ENCODE measurements around the gene DOCK4.

Gene DOCK4

GRCh38 chr7:112190120-112190519, 16.1 kb downstream of the DOCK4 start:
- no peak overlapping the region for H3K4me3 ChIP-seq (ENCODE audit: low read depth, low read length)
- no peak for TF ChIP-seq CTCF (IDR thresholded peaks at IDR 0.05; ENCODE audit: low read depth, low read length)

- no peak for TF ChIP-seq CTCF (IDR thresholded peaks at IDR 0.05; ENCODE audit: low read depth, low read length)
- H3K4me3 ChIP-seq (ENCODE audit: low read depth, low read length) = no peak overlapping the region
Measured at GRCh38 chr7:112189691-112190090, 16.5 kb downstream of the DOCK4 start.

GRCh38 chr7:112188257-112188656, 17.9 kb downstream of the DOCK4 start:
- TF ChIP-seq CTCF (IDR thresholded peaks at IDR 0.05; ENCODE audit: low read depth, low read length) = no peak
- no peak overlapping the region for H3K4me3 ChIP-seq (ENCODE audit: low read depth, low read length)

GRCh38 chr7:112186300-112186699, 19.9 kb downstream of the DOCK4 start:
- TF ChIP-seq CTCF (IDR thresholded peaks at IDR 0.05; ENCODE audit: low read depth, low read length) = no peak
- no peak overlapping the region for H3K4me3 ChIP-seq (ENCODE audit: low read depth, low read length)

GRCh38 chr7:112185005-112185834, 21.0 kb downstream of the DOCK4 start:
- no peak overlapping the region for H3K4me3 ChIP-seq (ENCODE audit: low read depth, low read length)
- TF ChIP-seq CTCF (IDR thresholded peaks at IDR 0.05; ENCODE audit: low read depth, low read length) = no peak

GRCh38 chr7:112184455-112184854, 21.7 kb downstream of the DOCK4 start:
- TF ChIP-seq CTCF (IDR thresholded peaks at IDR 0.05; ENCODE audit: low read depth, low read length) = no peak
- H3K4me3 ChIP-seq (ENCODE audit: low read depth, low read length) = no peak overlapping the region

GRCh38 chr7:112183266-112183665, 22.9 kb downstream of the DOCK4 start:
- no peak for TF ChIP-seq CTCF (IDR thresholded peaks at IDR 0.05; ENCODE audit: low read depth, low read length)
- no peak overlapping the region for H3K4me3 ChIP-seq (ENCODE audit: low read depth, low read length)

Data from WI38 (cell line).